Ishikawa (cell line): ENCODE data around the gene SP3.

Experiments
- EP300 ChIP-seq: IDR thresholded peaks from 2 replicates; pipeline ENCODE4 v1.6.1; 2012; ENCODE audit warnings: borderline replicate concordance
- MAX ChIP-seq: IDR thresholded peaks from 2 replicates; pipeline ENCODE4 v1.6.1; 2012
- TAF1 ChIP-seq: IDR thresholded peaks from 2 replicates; pipeline ENCODE4 v1.6.1; 2012; ENCODE audit warnings: low read depth, mild to moderate bottlenecking

DNA sequence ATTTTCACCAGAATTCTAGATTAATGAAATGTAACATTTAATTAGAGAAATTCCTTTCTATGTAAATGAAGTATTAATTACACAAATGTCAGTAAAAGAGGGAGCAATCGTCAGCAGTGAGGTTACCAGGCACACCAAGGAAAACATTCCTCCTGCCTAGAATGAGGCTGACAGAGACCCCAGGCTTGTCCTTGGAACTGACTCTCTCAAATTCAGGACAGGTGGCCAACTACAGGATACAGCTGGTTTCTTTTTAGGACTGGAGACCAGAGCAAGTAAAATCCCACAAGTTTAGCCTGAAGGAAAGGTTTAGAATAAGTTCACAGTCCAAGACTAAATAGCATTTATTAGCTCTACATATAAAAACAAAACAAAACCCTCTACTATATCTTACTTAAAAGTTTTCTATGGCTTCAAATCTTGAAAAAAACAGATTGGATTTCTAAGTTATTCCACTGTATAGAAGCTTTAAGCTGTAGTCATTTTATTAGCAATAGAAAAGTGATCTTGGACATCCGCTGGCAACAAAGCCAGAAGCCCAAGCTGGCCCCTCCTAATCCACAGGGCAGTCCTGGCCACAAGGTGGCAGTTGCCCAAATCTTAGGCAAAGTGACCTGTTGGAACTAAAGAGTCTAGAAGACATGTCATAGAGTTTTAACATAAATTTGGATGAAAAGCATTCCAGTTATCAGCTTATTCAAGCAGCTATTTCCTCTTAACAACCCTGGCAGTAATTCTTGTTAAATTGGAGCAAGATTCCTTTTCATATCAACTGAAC, 81.0 kb downstream of the SP3 start:
- TF ChIP-seq EP300 (no peak), TAF1 (no peak), MAX (no peak)
